WTC11 (cell line): Measurements from ENCODE around the gene VMAC. TPM values are rescaled to one million over a fixed set of nuclear protein-coding genes. Genes with fewer than 3 reads are reported as not detected.

ENCODE experiments used
- ATAC-seq: fragments of 200-7000 bp; cut with Tn5 transposase; 2 replicates; pipeline ENCODE4 v1.10.0; 2021; ENCODE audit warnings: mild to moderate bottlenecking, moderate library complexity
- CTCF ChIA-PET: fragments of 300-600 bp; sonication (Branson Sonifier 250); formaldehyde crosslinking; loops from one replicate; lab custom pipeline; 2021; ENCODE audit warnings: antibody characterized with exemption; lab: Charles Lee
- POLR2A ChIA-PET: fragments of 350-600 bp; sonication (Branson Sonifier 250); formaldehyde crosslinking; loops from one replicate; lab custom pipeline; 2021; ENCODE audit warnings: antibody characterized with exemption; lab: Charles Lee
- DNase-seq: peaks from one replicate; pipeline ENCODE4 v3.0.0; 2021; ENCODE audit warnings: low spot score
- H3K27ac Mint-ChIP-seq: 2 replicates; pipeline ENCODE4 v1.8.0; 2021; ENCODE audit warnings: mixed read lengths
- H3K27me3 Mint-ChIP-seq: 2 replicates; pipeline ENCODE4 v1.8.0; 2021; ENCODE audit warnings: low read depth, mild to moderate bottlenecking, moderate library complexity, mixed read lengths
- H3K36me3 Mint-ChIP-seq: 2 replicates; pipeline ENCODE4 v1.8.0; 2021; ENCODE audit warnings: mixed read lengths
- H3K4me1 Mint-ChIP-seq: 2 replicates; pipeline ENCODE4 v1.8.0; 2022; ENCODE audit warnings: mixed read lengths
- H3K4me3 Mint-ChIP-seq: 2 replicates; pipeline ENCODE4 v1.8.0; 2021; ENCODE audit warnings: mild to moderate bottlenecking, moderate library complexity, mixed read lengths
- H3K9me3 Mint-ChIP-seq: 2 replicates; pipeline ENCODE4 v1.8.0; 2021; ENCODE audit warnings: mixed read lengths
- ATF1 ChIP-seq: sonication (generic); formaldehyde crosslinking; IDR thresholded peaks from 2 replicates; pipeline ENCODE4 v1.8.1; 2023; ENCODE audit warnings: mild to moderate bottlenecking, moderate library complexity, missing genetic modification reagents
- ATF2 ChIP-seq: sonication (generic); formaldehyde crosslinking; IDR thresholded peaks from 2 replicates; pipeline ENCODE4 v1.8.1; 2022; ENCODE audit warnings: low read depth, missing genetic modification reagents, borderline replicate concordance
- CTCF ChIP-seq: fragments of 200-600 bp; IDR thresholded peaks from 2 replicates; pipeline ENCODE4 v1.8.0; 2022; ENCODE audit warnings: antibody characterized with exemption
- ELF4 ChIP-seq: sonication (generic); formaldehyde crosslinking; IDR thresholded peaks from 2 replicates; pipeline ENCODE4 v1.8.1; 2022; ENCODE audit warnings: low read depth, mild to moderate bottlenecking, moderate library complexity, missing genetic modification reagents
- GABPB1 ChIP-seq: sonication (generic); formaldehyde crosslinking; IDR thresholded peaks from 2 replicates; pipeline ENCODE4 v1.8.1; 2023; ENCODE audit warnings: mild to moderate bottlenecking, missing genetic modification reagents
- GRHL2 ChIP-seq: fragments of 250-450 bp; sonication (Bioruptor Pico); IDR thresholded peaks from 2 replicates; pipeline ENCODE4 v1.8.0; 2022; ENCODE audit warnings: mild to moderate bottlenecking, moderate library complexity; ENCODE audit not compliant: insufficient replicate concordance, severe bottlenecking
- GTF2I ChIP-seq: fragments of 250-450 bp; sonication (Bioruptor Pico); conservative IDR thresholded peaks from 2 replicates; pipeline ENCODE4 v1.4.0; 2021; ENCODE audit warnings: mild to moderate bottlenecking
- MAX ChIP-seq: sonication (generic); formaldehyde crosslinking; IDR thresholded peaks from 2 replicates; pipeline ENCODE4 v1.8.0; 2022; ENCODE audit warnings: mild to moderate bottlenecking, missing genetic modification reagents
- NFATC4 ChIP-seq: fragments of 250-450 bp; sonication (Bioruptor Pico); IDR thresholded peaks from 2 replicates; pipeline ENCODE4 v1.9.0; 2021; ENCODE audit warnings: mild to moderate bottlenecking
- USF2 ChIP-seq: sonication (generic); formaldehyde crosslinking; IDR thresholded peaks from 2 replicates; pipeline ENCODE4 v1.8.1; 2023; ENCODE audit warnings: mild to moderate bottlenecking, missing genetic modification reagents, moderate library complexity
- ZNF138 ChIP-seq: sonication (generic); formaldehyde crosslinking; conservative IDR thresholded peaks from 2 replicates; pipeline ENCODE4 v1.8.1; 2022; ENCODE audit warnings: mild to moderate bottlenecking, moderate library complexity, missing genetic modification reagents
- total RNA-seq: library from RNA; stranded (reverse); gene quantifications from 3 replicates; pipeline ENCODE4 v1.2.3, GENCODE V29; 2021

Gene VMAC
- total RNA-seq, 1 experiment from 2014 or later: 2.5 TPM

- no peaks in the 10 kb centered on the region; the same call in 1 of the 2 replicates for H3K27me3 Mint-ChIP-seq
- ATAC-seq: no peak
- TF ChIP-seq GABPB1 (no peak), NFATC4 (CRISPR knock-in tag) (no peak)
- TF ChIP-seq, all 79 proteins: peak for 0
- H3K9me3 Mint-ChIP-seq: no peaks in the 10 kb centered on the region
- peaks cover 4% of the 10 kb centered on the region; the same call in 1 of the 2 replicates for H3K36me3 Mint-ChIP-seq
- H3K27ac Mint-ChIP-seq: peak overlapping the region; percentile 48
- POLR2A ChIA-PET: interaction anchor here (1.0 kb wide), 1 partner anchor 47 kb away, joined by 3 read pairs; the partner anchor contains the start of gene NDUFA11
- H3K4me3 Mint-ChIP-seq: no peak overlapping the region
- DNase-seq: no peak
- CTCF ChIA-PET: interaction anchor here (1.2 to 9.0 kb wide), 9 partner anchors 9 to 147 kb away, joined by 3 to 95 read pairs (median 8); partner anchors contain the start of gene VMAC
- peaks cover 85% of the 10 kb centered on the region for H3K4me1 Mint-ChIP-seq
Measured at GRCh38 chr19:5950741-5951140, 46.1 kb downstream of the VMAC start.

- Mint-ChIP-seq H3K27ac (peak overlapping the region; percentile 48), H3K4me1 (peaks cover 91% of the 10 kb centered on the region), H3K36me3 (no peaks in the 10 kb centered on the region), H3K4me3 (peak overlapping the region; percentile 32), H3K9me3 (no peaks in the 10 kb centered on the region), H3K27me3 (no peaks in the 10 kb centered on the region; the same call in 1 of the 2 replicates)
- ChIA-PET POLR2A (interaction anchor here (1.0 kb wide), 1 partner anchor 48 kb away, joined by 3 read pairs; the partner anchor contains the start of gene NDUFA11), CTCF (interaction anchor here (0.6 to 9.0 kb wide), 13 partner anchors 9 to 440 kb away, joined by 3 to 95 read pairs (median 5); partner anchors contain the start of gene VMAC)
- DNase-seq: peak; percentile 33
- peak; percentile 65 for ATAC-seq
- TF ChIP-seq GTF2I (CRISPR knock-in tag) (no peak), MAX (CRISPR knock-in tag) (peak; percentile 44; the same call in 1 of the 2 replicates), USF2 (CRISPR knock-in tag) (0 out of 2 replicates have a peak, but pooled peaks have one; percentile 23), ZNF138 (CRISPR knock-in tag) (no peak)
- TF ChIP-seq, all 79 proteins: peak for 2
Measured at GRCh38 chr19:5951338-5951861, 46.7 kb downstream of the VMAC start.

GRCh38 chr19:5952193-5953029, 47.7 kb downstream of the VMAC start:
- no peak for TF ChIP-seq CTCF
- no peak for TF ChIP-seq ATF1 (CRISPR knock-in tag)
- TF ChIP-seq GRHL2 (CRISPR knock-in tag): no peak
- TF ChIP-seq NFATC4 (CRISPR knock-in tag): no peak
- TF ChIP-seq ATF2: no peak
- no peak for TF ChIP-seq ELF4 (CRISPR knock-in tag)
- TF ChIP-seq, all 79 proteins: peak for 0
- H3K4me3 Mint-ChIP-seq: peak overlapping the region; percentile 22
- ChIA-PET POLR2A (no interaction called here), CTCF (interaction anchor here (0.6 to 9.0 kb wide), 8 partner anchors 8 to 262 kb away, joined by 3 to 95 read pairs (median 10); partner anchors contain the start of gene RPL36)
- H3K9me3 Mint-ChIP-seq: no peaks in the 10 kb centered on the region
- DNase-seq (no peak), ATAC-seq (no peak)
- no peaks in the 10 kb centered on the region; the same call in 1 of the 2 replicates for H3K27me3 Mint-ChIP-seq
- H3K4me1 Mint-ChIP-seq: peaks cover 96% of the 10 kb centered on the region
- peak overlapping the region; percentile 85 for H3K27ac Mint-ChIP-seq
- H3K36me3 Mint-ChIP-seq: no peaks in the 10 kb centered on the region
